Caco-2 (cell line): ENCODE measurements around the gene PALM. TPM values are rescaled to one million over a fixed set of nuclear protein-coding genes. Genes with fewer than 3 reads are reported as not detected.
A peak's percentile ranks its signal among the peaks of the same experiment; 100 is the strongest.

ENCODE experiments used
- BruUV-seq: library from RNA; stranded (reverse); fragments of 400-500 nt; replicated peaks from 2 replicates; lab custom pipeline; 2021; lab: Mats Ljungman, UMichigan
- CTCF ChIA-PET: fragments of 300-600 bp; sonication (Branson Sonifier 250); formaldehyde crosslinking; loops from one replicate; lab custom pipeline; 2022; ENCODE audit warnings: antibody characterized with exemption; lab: Charles Lee
- POLR2A ChIA-PET: fragments of 300-600 bp; sonication (Branson Sonifier 250); formaldehyde crosslinking; loops from one replicate; lab custom pipeline; 2022; ENCODE audit warnings: antibody characterized with exemption; lab: Charles Lee
- DNase-seq, 2 experiments: peaks; one replicate each; pipeline versions ENCODE4 v3.0.0 to v3.0.0-alpha.2; 2020 to 2022
- H3K27me3 ChIP-seq: replicated peaks from 2 replicates; pipeline ENCODE4 v1.6.0; 2011; ENCODE audit warnings: low read length; ENCODE audit not compliant: control insufficient read depth, insufficient read depth
- H3K36me3 ChIP-seq: 2 replicates; pipeline ENCODE4 v1.5.1; 2011; ENCODE audit warnings: low read length; ENCODE audit not compliant: control insufficient read depth, insufficient read depth
- H3K4me1 ChIP-seq: fragments of 250-450 bp; sonication (Bioruptor Pico); 2 replicates; pipeline ENCODE4 v1.5.1; 2020; ENCODE audit warnings: mild to moderate bottlenecking
- H3K4me3 ChIP-seq: 2 replicates; pipeline ENCODE4 v1.5.1; 2011; ENCODE audit warnings: low read depth, mild to moderate bottlenecking, control low read depth, low read length
- H3K9me3 ChIP-seq: fragments of 250-450 bp; sonication (Bioruptor Pico); 2 replicates; pipeline ENCODE4 v1.5.1; 2020; ENCODE audit warnings: mild to moderate bottlenecking, moderate library complexity
- H3K27ac Mint-ChIP-seq: one replicate; pipeline ENCODE4 v1.8.0; 2022; ENCODE audit warnings: mixed read lengths; ENCODE audit not compliant: unreplicated experiment
- H3K27me3 Mint-ChIP-seq: one replicate; pipeline ENCODE4 v1.8.0; 2022; ENCODE audit warnings: mixed read lengths; ENCODE audit not compliant: insufficient read depth, unreplicated experiment
- H3K36me3 Mint-ChIP-seq: one replicate; pipeline ENCODE4 v1.8.0; 2022; ENCODE audit warnings: mild to moderate bottlenecking, mixed read lengths; ENCODE audit not compliant: insufficient read depth, unreplicated experiment
- H3K4me1 Mint-ChIP-seq: one replicate; pipeline ENCODE4 v1.8.0; 2022; ENCODE audit warnings: low read depth, mixed read lengths; ENCODE audit not compliant: unreplicated experiment
- H3K4me3 Mint-ChIP-seq: one replicate; pipeline ENCODE4 v1.8.0; 2022; ENCODE audit warnings: mild to moderate bottlenecking, moderate library complexity, mixed read lengths; ENCODE audit not compliant: unreplicated experiment
- H3K9me3 Mint-ChIP-seq: one replicate; pipeline ENCODE4 v1.8.0; 2022; ENCODE audit warnings: mixed read lengths; ENCODE audit not compliant: unreplicated experiment
- intact Hi-C: fragments of 100-400 bp; cut with micrococcal nuclease; formaldehyde crosslinking; loops from one replicate; pipeline ENCODE4 v1.10.0; 2022; ENCODE audit not compliant: unreplicated experiment
- total RNA-seq: library from RNA; stranded (reverse); gene quantifications from 2 replicates; pipeline ENCODE4 v1.2.3, GENCODE V29; 2022
- TF ChIP-seq, protein P1 (sequence below), 2 experiments: fragments of 200-600 bp in 1 of 2; IDR thresholded peaks; 1 replicate in 1 of 2; 2 replicates in 1 of 2; pipeline versions ENCODE4 v1.5.1 to v1.8.0; 2011 to 2022; ENCODE audit warnings: antibody characterized with exemption in 1 of 2, control low read depth in 1 of 2, inconsistent platforms in 1 of 2, low read depth in 1 of 2, low read length in 1 of 2, mild to moderate bottlenecking in 1 of 2, moderate library complexity in 1 of 2; ENCODE audit not compliant: insufficient read depth in 1 of 2, severe bottlenecking in 1 of 2, unreplicated experiment in 1 of 2

The PALM gene
- total RNA-seq, 1 experiment from 2014 or later: 16.1 TPM

DNA sequence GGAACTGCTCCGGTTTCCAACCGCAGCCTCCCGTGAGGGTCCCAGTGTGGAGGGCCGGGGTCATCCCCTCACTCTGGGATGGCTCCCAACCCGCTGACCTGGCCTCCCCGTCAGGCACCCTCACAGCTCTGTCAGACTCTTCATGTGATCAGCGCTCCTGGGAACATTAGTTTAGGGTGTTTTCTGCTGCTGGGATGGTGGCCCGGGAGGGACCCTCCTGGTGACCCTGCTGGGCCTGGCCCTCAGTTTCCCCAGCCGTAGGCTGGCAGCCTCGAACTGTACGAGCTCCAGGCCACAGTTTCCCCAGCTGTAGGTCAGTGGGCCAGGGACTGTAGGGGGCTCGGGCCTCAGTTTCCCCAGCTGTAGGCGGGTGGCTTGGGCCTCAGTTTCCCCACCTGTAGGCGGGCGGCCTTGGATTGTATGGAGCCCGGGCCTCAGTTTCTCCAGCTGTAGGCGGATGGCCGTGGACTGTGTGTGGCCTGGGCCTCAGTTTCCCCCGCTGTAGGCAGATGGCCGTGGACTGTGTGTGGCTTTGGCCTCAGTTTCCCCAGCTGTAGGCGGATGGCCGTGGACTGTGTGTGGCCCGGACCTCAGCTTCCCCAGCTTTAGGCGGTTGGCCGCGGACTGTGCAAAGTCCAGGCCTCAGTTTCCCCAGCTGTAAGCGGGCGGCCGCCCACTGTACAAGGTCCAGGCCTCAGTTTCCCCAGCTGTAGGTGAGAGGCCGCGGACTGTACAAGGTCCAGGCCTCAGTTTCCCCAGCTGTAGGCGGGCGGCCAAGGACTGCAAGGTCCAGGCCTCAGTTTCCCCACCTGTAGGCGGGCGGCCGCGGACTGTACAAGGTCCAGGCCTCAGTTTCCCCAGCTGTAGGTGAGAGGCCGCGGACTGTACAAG, 87.2 kb downstream of the PALM start:
- CTCF ChIA-PET: no interaction called here
- peaks cover 74% of the 10 kb centered on the region for H3K36me3 Mint-ChIP-seq
- Histone ChIP-seq H3K4me1 (peaks cover 21% of the 10 kb centered on the region), H3K36me3 (peaks cover 4% of the 10 kb centered on the region), H3K9me3 (no peaks in the 10 kb centered on the region), H3K4me3 (peak overlapping the region; percentile 87), H3K27me3 (no peaks in the 10 kb centered on the region)
- no peaks in the 10 kb centered on the region for H3K9me3 Mint-ChIP-seq
- intact Hi-C loops: no loop called here
- no peak for DNase-seq
- TF ChIP-seq, protein P1, sequence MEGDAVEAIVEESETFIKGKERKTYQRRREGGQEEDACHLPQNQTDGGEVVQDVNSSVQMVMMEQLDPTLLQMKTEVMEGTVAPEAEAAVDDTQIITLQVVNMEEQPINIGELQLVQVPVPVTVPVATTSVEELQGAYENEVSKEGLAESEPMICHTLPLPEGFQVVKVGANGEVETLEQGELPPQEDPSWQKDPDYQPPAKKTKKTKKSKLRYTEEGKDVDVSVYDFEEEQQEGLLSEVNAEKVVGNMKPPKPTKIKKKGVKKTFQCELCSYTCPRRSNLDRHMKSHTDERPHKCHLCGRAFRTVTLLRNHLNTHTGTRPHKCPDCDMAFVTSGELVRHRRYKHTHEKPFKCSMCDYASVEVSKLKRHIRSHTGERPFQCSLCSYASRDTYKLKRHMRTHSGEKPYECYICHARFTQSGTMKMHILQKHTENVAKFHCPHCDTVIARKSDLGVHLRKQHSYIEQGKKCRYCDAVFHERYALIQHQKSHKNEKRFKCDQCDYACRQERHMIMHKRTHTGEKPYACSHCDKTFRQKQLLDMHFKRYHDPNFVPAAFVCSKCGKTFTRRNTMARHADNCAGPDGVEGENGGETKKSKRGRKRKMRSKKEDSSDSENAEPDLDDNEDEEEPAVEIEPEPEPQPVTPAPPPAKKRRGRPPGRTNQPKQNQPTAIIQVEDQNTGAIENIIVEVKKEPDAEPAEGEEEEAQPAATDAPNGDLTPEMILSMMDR (IDR thresholded peaks at IDR 0.05; ENCODE audit: insufficient read depth in 1 of 2, low read depth in 1 of 2, low read length in 1 of 2, severe bottlenecking in 1 of 2, unreplicated experiment in 1 of 2): no peak
- peaks cover 17% of the 10 kb centered on the region for H3K4me1 Mint-ChIP-seq
- no peak overlapping the region for H3K27ac Mint-ChIP-seq
- POLR2A ChIA-PET: interaction anchor here (0.5 kb wide), 2 partner anchors 43 to 59 kb away, joined by 3 to 4 read pairs; no protein-coding TSS in a partner anchor
- H3K27me3 Mint-ChIP-seq: no peaks in the 10 kb centered on the region
- no TSS peak for BruUV-seq
- peak overlapping the region; percentile 90 for H3K4me3 Mint-ChIP-seq

- CTCF ChIA-PET: no interaction called here
- TSS peak; percentile 57 for BruUV-seq
These were observed 88.2 kb downstream of the PALM start, which contains the start of gene PTBP1 for GRCh38 chr19:796692-797527. Gene PTBP1, plus strand, starts transcription at chr19:797452. Its CDS starts 46 bp downstream, at chr19:797498.

More at GRCh38 chr19:796692-797527, 88.2 kb downstream of the PALM start, which contains the start of gene PTBP1:
- H3K4me3 Mint-ChIP-seq: peak within 1 kb of the TSS; percentile 90
- peaks cover 17% of the 10 kb centered on the region for H3K4me1 Mint-ChIP-seq
- H3K27ac Mint-ChIP-seq: peak within 1 kb of the TSS; percentile 93
- peaks cover 78% of the 10 kb centered on the region for H3K36me3 Mint-ChIP-seq
- DNase-seq: peak; percentile 99 to 100
- Histone ChIP-seq H3K4me1 (peaks cover 31% of the 10 kb centered on the region), H3K9me3 (no peaks in the 10 kb centered on the region), H3K4me3 (peak within 1 kb of the TSS; percentile 97), H3K27me3 (no peaks in the 10 kb centered on the region), H3K36me3 (peaks cover 10% of the 10 kb centered on the region)
- no peaks in the 10 kb centered on the region for H3K9me3 Mint-ChIP-seq
- intact Hi-C loops: no loop called here
- TF ChIP-seq, protein P1 (IDR thresholded peaks at IDR 0.05; ENCODE audit: insufficient read depth in 1 of 2, low read depth in 1 of 2, low read length in 1 of 2, severe bottlenecking in 1 of 2, unreplicated experiment in 1 of 2): no peak
- no peaks in the 10 kb centered on the region for H3K27me3 Mint-ChIP-seq
- POLR2A ChIA-PET: interaction anchor here (0.5 to 1.0 kb wide), 2 partner anchors 43 to 45 kb away, joined by 3 to 4 read pairs; no protein-coding TSS in a partner anchor

Other genes with a start within 250 kb of the PALM start
- gene SHC2, start 247.9 kb upstream of the PALM start, total RNA-seq: 1.3 and 2.4 TPM in 2 replicates
- gene MADCAM1, start 212.4 kb upstream of the PALM start, total RNA-seq: 0.73 and 1.3 TPM in 2 replicates
- 11.5 and 14.9 TPM in 2 replicates for gene TPGS1, start 201.4 kb upstream of the PALM start, total RNA-seq
- 129 and 133 TPM in 2 replicates for gene CDC34, start 177.2 kb upstream of the PALM start, total RNA-seq
- 0.35 TPM in 1 of 2 replicates, not detected in the other for gene GZMM, start 164.9 kb upstream of the PALM start, total RNA-seq
- 618 and 656 TPM in 2 replicates for gene BSG, start 136.3 kb upstream of the PALM start, total RNA-seq
- gene HCN2, start 119.1 kb upstream of the PALM start, total RNA-seq: 2.7 and 3.9 TPM in 2 replicates
- 93.3 and 95.8 TPM in 2 replicates for gene POLRMT, start 75.4 kb upstream of the PALM start, total RNA-seq
- gene FGF22, start 69.1 kb upstream of the PALM start, total RNA-seq: 0.68 TPM in 1 of 2 replicates, not detected in the other
- gene RNF126, start 45.7 kb upstream of the PALM start, total RNA-seq: 74.6 and 77.9 TPM in 2 replicates
- 26.3 and 31.2 TPM in 2 replicates for gene FSTL3, start 32.5 kb upstream of the PALM start, total RNA-seq
- not detected in 2 replicates for gene PRSS57, start 13.5 kb upstream of the PALM start, total RNA-seq
- gene MISP, start 42.2 kb downstream of the PALM start, total RNA-seq: 27.8 and 36.4 TPM in 2 replicates
- gene PTBP1, start 88.5 kb downstream of the PALM start, total RNA-seq: 510 and 522 TPM in 2 replicates
- 5.1 and 7.1 TPM in 2 replicates for gene PLPPR3, start 113.0 kb downstream of the PALM start, total RNA-seq
- not detected in 2 replicates for gene AZU1, start 118.9 kb downstream of the PALM start, total RNA-seq
- 0.29 TPM in 1 of 2 replicates, not detected in the other for gene PRTN3, start 132.1 kb downstream of the PALM start, total RNA-seq
- gene ELANE, start 143.4 kb downstream of the PALM start, total RNA-seq: not detected in 2 replicates
- 4.4 and 6.1 TPM in 2 replicates for gene CFD, start 150.7 kb downstream of the PALM start, total RNA-seq
- 64.3 and 69.1 TPM in 2 replicates for gene MED16, start 184.3 kb downstream of the PALM start, total RNA-seq
- gene RNU6-9, start 184.5 kb downstream of the PALM start, total RNA-seq: not detected in 2 replicates
- gene R3HDM4, start 204.3 kb downstream of the PALM start, total RNA-seq: 57.7 and 60.4 TPM in 2 replicates
- gene KISS1R, start 208.4 kb downstream of the PALM start, total RNA-seq: 13.0 and 16.6 TPM in 2 replicates
- 217 and 239 TPM in 2 replicates for gene ARID3A, start 217.1 kb downstream of the PALM start, total RNA-seq